K562 (cell line): Measurements from ENCODE around the gene GPR135. TPM values are rescaled to one million over a fixed set of nuclear protein-coding genes. Genes with fewer than 3 reads are reported as not detected.

ENCODE experiments used
- ATAC-seq: fragments of 200-7000 bp; cut with Tn5 transposase; 3 replicates; pipeline ENCODE4 v1.9.1; 2020; ENCODE audit warnings: moderate library complexity
- BruUV-seq: library from RNA; stranded (reverse); fragments of 400-500 nt; replicated peaks from 2 replicates; lab custom pipeline; 2021; lab: Mats Ljungman, UMichigan
- CTCF ChIA-PET: fragments of 300-600 bp; formaldehyde crosslinking; extraction: SDS; loops from one replicate; lab custom pipeline; 2021; ENCODE audit warnings: low intra/inter-chr PET ratio; lab: Yijun Ruan, JAX
- POLR2A ChIA-PET: fragments of 300-600, 350-650 bp; sonication (Branson Sonifier 250); formaldehyde crosslinking; extraction: SDS; loops from one replicate; lab custom pipeline; 2021; ENCODE audit warnings: antibody characterized with exemption, inconsistent platforms; lab: Yijun Ruan, JAX
- DNase-seq, 4 experiments: peaks; one replicate each; pipeline versions ENCODE4 v3.0.0 to v3.0.0-alpha.2; 2011 to 2018; ENCODE audit warnings: low spot score in 3 of 4, mixed read lengths in 3 of 4; ENCODE audit errors: extremely low read depth in 1 of 4
- FAIRE-seq: peaks from 2 replicates; lab custom pipeline; 2011; peaks lifted over from hg19 to GRCh38; lab: Jason Lieb, UNC
- H2AFZ ChIP-seq: 2 replicates; pipeline ENCODE4 v1.6.0; 2011; ENCODE audit warnings: low read depth, low read length, control low read depth, inconsistent platforms
- H3K27ac ChIP-seq: fragments of 200-600 bp; 3 replicates; pipeline ENCODE4 v1.8.0; 2011; ENCODE audit warnings: low read depth, mild to moderate bottlenecking, control low read depth, inconsistent platforms, low read length, moderate library complexity, mixed read lengths; ENCODE audit errors: extremely low read depth
- H3K27me3 ChIP-seq, 2 experiments: fragments of 300-600 bp in 1 of 2; 2 replicates in 1 of 2; 3 replicates in 1 of 2; pipeline versions ENCODE4 v1.6.0 to v1.8.0; 2011; ENCODE audit warnings: inconsistent platforms in 2 of 2, low read length in 2 of 2, mild to moderate bottlenecking in 1 of 2, mixed read lengths in 1 of 2, moderate library complexity in 1 of 2; ENCODE audit not compliant: control insufficient read depth in 2 of 2, insufficient read depth in 2 of 2
- H3K36me3 ChIP-seq: fragments of 300-600 bp; 3 replicates; pipeline ENCODE4 v1.8.0; 2011; ENCODE audit warnings: mild to moderate bottlenecking, low read length, inconsistent platforms; ENCODE audit not compliant: control insufficient read depth, insufficient read depth
- H3K4me1 ChIP-seq, 2 experiments: fragments of 200-600 bp in 1 of 2; replicated peaks in 1 of 2; 2 replicates in 1 of 2; 3 replicates in 1 of 2; pipeline versions ENCODE4 v1.5.1 to v1.8.0; 2011; ENCODE audit warnings: inconsistent platforms in 2 of 2, low read length in 2 of 2, mild to moderate bottlenecking in 1 of 2, mixed read lengths in 1 of 2, moderate library complexity in 1 of 2; ENCODE audit not compliant: control insufficient read depth in 2 of 2, insufficient read depth in 2 of 2
- H3K4me2 ChIP-seq: 2 replicates; pipeline ENCODE4 v1.6.1; 2011; ENCODE audit warnings: low read length, control low read depth, inconsistent platforms, mixed read lengths; ENCODE audit not compliant: insufficient read depth
- H3K4me3 ChIP-seq: fragments of 200-600 bp; sonication (generic), shearing (Covaris generic); 2 replicates; pipeline ENCODE4 v1.5.1; 2016; ENCODE audit warnings: control low read depth, inconsistent platforms
- H3K79me2 ChIP-seq: fragments of 200-600 bp; 3 replicates; pipeline ENCODE4 v1.8.0; 2011; ENCODE audit warnings: low read length, inconsistent platforms; ENCODE audit not compliant: control insufficient read depth, insufficient read depth
- H3K9ac ChIP-seq, 2 experiments: 2 replicates each; pipeline versions ENCODE4 v1.6.0 to v1.6.1; 2011; ENCODE audit warnings: low read depth in 2 of 2, low read length in 2 of 2, control low read depth in 1 of 2, inconsistent platforms in 1 of 2, mild to moderate bottlenecking in 1 of 2, mixed read lengths in 1 of 2; ENCODE audit not compliant: insufficient read depth in 1 of 2
- H3K9me1 ChIP-seq: one replicate; pipeline ENCODE4 v1.6.0; 2011; ENCODE audit warnings: inconsistent platforms, mild to moderate bottlenecking, low read length, moderate library complexity; ENCODE audit not compliant: control insufficient read depth, insufficient read depth
- H3K9me3 ChIP-seq: replicated peaks from 2 replicates; pipeline ENCODE4 v1.5.1; 2011; ENCODE audit warnings: low read depth, low read length, inconsistent platforms; ENCODE audit not compliant: control insufficient read depth, insufficient read depth
- H4K20me1 ChIP-seq: replicated peaks from 2 replicates; pipeline ENCODE4 v1.6.1; 2011; ENCODE audit warnings: low read length, inconsistent platforms, mixed read lengths; ENCODE audit not compliant: control insufficient read depth, insufficient read depth
- CCAR2 ChIP-seq: fragments of 200-400 bp; formaldehyde crosslinking; IDR thresholded peaks from 2 replicates; pipeline ENCODE4 v1.6.1; 2017; ENCODE audit warnings: mild to moderate bottlenecking, low read depth, low read length
- DPF2 ChIP-seq: fragments of 450-650 bp; IDR thresholded peaks from 2 replicates; pipeline ENCODE4 v1.6.1; 2016
- PRMT5 ChIP-seq: sonication (generic); formaldehyde crosslinking; IDR thresholded peaks from 2 replicates; pipeline ENCODE4 v1.5.0; 2020; ENCODE audit warnings: missing genetic modification reagents
- RCOR1 ChIP-seq, 2 experiments: IDR thresholded peaks; 2 replicates each; pipeline ENCODE4 v1.6.1; 2012; ENCODE audit warnings: low read depth in 2 of 2, low read length in 2 of 2, borderline replicate concordance in 1 of 2, improper control_type of control experiment in 1 of 2
- RFX7 ChIP-seq: fragments of 250-450 bp; sonication (Bioruptor Pico); IDR thresholded peaks from 2 replicates; pipeline ENCODE4 v1.5.1; 2021; ENCODE audit warnings: mild to moderate bottlenecking
- U2AF1 ChIP-seq: fragments of 200-400 bp; formaldehyde crosslinking; optimal IDR thresholded peaks from 2 replicates; pipeline ENCODE3; 2017; ENCODE audit warnings: mild to moderate bottlenecking, low read depth, low read length, moderate library complexity
- ZKSCAN3 ChIP-seq: fragments of 250-450 bp; sonication (Bioruptor Pico); IDR thresholded peaks from 2 replicates; pipeline ENCODE4 v1.4.0; 2020
- ZNF174 ChIP-seq: fragments of 250-450 bp; sonication (Bioruptor Pico); IDR thresholded peaks from 2 replicates; pipeline ENCODE4 v1.4.0; 2020; ENCODE audit warnings: mild to moderate bottlenecking
- ZNF175 ChIP-seq: fragments of 200-800 bp; sonication (Bioruptor generic); IDR thresholded peaks from 2 replicates; pipeline ENCODE4 v1.6.1; 2016; ENCODE audit warnings: low read depth, mild to moderate bottlenecking, missing genetic modification characterization, missing compliant biosample characterization
- ZNF232 ChIP-seq: sonication (generic); formaldehyde crosslinking; IDR thresholded peaks from 2 replicates; pipeline ENCODE4 v1.8.0; 2022; ENCODE audit warnings: mild to moderate bottlenecking, missing genetic modification reagents
- WGBS: fragments of 100-300 bp; shearing (Covaris generic); methylation state at CpG from one replicate; pipeline ENCODE4 v1.1.6; 2016; ENCODE audit warnings: low coverage, mixed read lengths; ENCODE audit not compliant: insufficient coverage; ENCODE audit errors: missing lambda C conversion rate; 5-methylcytosine and 5-hydroxymethylcytosine counted together
- in situ Hi-C: fragments of 300-500 bp; cut with MboI; formaldehyde crosslinking; loops from 4 replicates; pipeline ENCODE4 v1.15.0; 2018; ENCODE audit warnings: inconsistent platforms, mixed read lengths
- intact Hi-C: fragments of 100-400 bp; cut with micrococcal nuclease; formaldehyde crosslinking; loops from 2 replicates; pipeline ENCODE4 v1.14.2; 2022
- polyA plus RNA-seq, 8 experiments: library from polyadenylated mRNA; depleted of rRNA in 4 of 8; stranded (reverse) in 5 of 8; unstranded in 3 of 8; fragments of >200 nt; fragmentation: Nextera tagmentation in 2 of 8; fragmentation: Illumina TruSeq in 1 of 8; extraction: Ambion mirVana in 2 of 8; extraction: Trizol in 1 of 8; gene quantifications; 2 replicates each; pipeline versions ENCODE4 v1.2.1 to v1.2.3, GENCODE V29; 2011 to 2014; ENCODE audit warnings: inconsistent platforms in 1 of 8, missing spikeins in 1 of 8
- total RNA-seq, 7 experiments: library from RNA; depleted of rRNA in 6 of 7; stranded (reverse); fragments of >200 nt in 6 of 7; fragmentation: Illumina TruSeq in 2 of 7; extraction: Trizol in 2 of 7; gene quantifications; 2 replicates each; pipeline versions ENCODE4 v1.2.1 to v1.2.3, GENCODE V29; 2011 to 2021; ENCODE audit warnings: low replicate concordance in 1 of 7
- TF ChIP-seq, protein P1 (sequence below): sonication (generic); formaldehyde crosslinking; IDR thresholded peaks from 2 replicates; pipeline ENCODE4 v1.8.1; 2022; ENCODE audit warnings: missing genetic modification reagents
- TF ChIP-seq, protein P2 (sequence below): sonication (generic); formaldehyde crosslinking; IDR thresholded peaks from 2 replicates; pipeline ENCODE4 v1.8.0; 2022; ENCODE audit warnings: mild to moderate bottlenecking, missing genetic modification reagents

GPR135 gene
- total and polyA plus RNA-seq, 9 of the 15 experiments (the other 6 are each of a cell fraction or from before 2014, with no cell fraction given): 0.06 to 1.6 (median 1.0) TPM

DNA sequence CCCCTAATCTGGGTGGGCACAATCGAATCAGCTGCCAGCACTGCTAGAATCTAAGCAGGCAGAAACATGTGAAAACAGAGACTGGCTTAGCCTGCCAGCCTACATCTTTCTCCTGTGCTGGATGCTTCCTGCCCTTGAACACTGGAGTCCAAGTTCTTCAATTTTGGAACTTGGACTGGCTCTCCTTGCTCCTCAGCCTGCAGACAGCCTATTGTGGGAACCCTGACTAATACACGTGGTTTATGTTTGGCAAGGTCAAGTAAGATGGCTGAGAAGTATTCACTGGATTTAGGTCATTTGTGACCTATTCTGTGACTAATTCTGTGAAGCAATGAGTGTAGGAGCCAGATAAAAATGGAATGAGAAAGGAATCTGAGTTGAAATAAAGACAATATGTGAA lies 11.0 kb downstream of the GPR135 start:
- ChIA-PET CTCF (no interaction called here), POLR2A (no interaction called here)
- no TSS peak for BruUV-seq
- TF ChIP-seq U2AF1 (no peak), ZNF232 (no peak), CCAR2 (no peak), DPF2 (no peak), RCOR1 (IDR thresholded peaks at IDR 0.05; ENCODE audit: borderline replicate concordance in 1 of 2, low read depth in 2 of 2, low read length in 2 of 2) (no peak), ZNF175 (CRISPR knock-in tag) (no peak), ZNF174 (CRISPR knock-in tag) (no peak), RFX7 (no peak), PRMT5 (no peak), ZKSCAN3 (CRISPR knock-in tag) (no peak)
- TF ChIP-seq, protein P1, sequence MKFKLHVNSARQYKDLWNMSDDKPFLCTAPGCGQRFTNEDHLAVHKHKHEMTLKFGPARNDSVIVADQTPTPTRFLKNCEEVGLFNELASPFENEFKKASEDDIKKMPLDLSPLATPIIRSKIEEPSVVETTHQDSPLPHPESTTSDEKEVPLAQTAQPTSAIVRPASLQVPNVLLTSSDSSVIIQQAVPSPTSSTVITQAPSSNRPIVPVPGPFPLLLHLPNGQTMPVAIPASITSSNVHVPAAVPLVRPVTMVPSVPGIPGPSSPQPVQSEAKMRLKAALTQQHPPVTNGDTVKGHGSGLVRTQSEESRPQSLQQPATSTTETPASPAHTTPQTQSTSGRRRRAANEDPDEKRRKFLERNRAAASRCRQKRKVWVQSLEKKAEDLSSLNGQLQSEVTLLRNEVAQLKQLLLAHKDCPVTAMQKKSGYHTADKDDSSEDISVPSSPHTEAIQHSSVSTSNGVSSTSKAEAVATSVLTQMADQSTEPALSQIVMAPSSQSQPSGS (CRISPR knock-in tag): no peak
- TF ChIP-seq, protein P2, sequence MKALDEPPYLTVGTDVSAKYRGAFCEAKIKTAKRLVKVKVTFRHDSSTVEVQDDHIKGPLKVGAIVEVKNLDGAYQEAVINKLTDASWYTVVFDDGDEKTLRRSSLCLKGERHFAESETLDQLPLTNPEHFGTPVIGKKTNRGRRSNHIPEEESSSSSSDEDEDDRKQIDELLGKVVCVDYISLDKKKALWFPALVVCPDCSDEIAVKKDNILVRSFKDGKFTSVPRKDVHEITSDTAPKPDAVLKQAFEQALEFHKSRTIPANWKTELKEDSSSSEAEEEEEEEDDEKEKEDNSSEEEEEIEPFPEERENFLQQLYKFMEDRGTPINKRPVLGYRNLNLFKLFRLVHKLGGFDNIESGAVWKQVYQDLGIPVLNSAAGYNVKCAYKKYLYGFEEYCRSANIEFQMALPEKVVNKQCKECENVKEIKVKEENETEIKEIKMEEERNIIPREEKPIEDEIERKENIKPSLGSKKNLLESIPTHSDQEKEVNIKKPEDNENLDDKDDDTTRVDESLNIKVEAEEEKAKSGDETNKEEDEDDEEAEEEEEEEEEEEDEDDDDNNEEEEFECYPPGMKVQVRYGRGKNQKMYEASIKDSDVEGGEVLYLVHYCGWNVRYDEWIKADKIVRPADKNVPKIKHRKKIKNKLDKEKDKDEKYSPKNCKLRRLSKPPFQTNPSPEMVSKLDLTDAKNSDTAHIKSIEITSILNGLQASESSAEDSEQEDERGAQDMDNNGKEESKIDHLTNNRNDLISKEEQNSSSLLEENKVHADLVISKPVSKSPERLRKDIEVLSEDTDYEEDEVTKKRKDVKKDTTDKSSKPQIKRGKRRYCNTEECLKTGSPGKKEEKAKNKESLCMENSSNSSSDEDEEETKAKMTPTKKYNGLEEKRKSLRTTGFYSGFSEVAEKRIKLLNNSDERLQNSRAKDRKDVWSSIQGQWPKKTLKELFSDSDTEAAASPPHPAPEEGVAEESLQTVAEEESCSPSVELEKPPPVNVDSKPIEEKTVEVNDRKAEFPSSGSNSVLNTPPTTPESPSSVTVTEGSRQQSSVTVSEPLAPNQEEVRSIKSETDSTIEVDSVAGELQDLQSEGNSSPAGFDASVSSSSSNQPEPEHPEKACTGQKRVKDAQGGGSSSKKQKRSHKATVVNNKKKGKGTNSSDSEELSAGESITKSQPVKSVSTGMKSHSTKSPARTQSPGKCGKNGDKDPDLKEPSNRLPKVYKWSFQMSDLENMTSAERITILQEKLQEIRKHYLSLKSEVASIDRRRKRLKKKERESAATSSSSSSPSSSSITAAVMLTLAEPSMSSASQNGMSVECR (CRISPR knock-in tag): no peak
- H4K20me1 ChIP-seq: no peaks in the 10 kb centered on the region
- H3K4me2 ChIP-seq: no peak overlapping the region
- no peaks in the 10 kb centered on the region for H3K79me2 ChIP-seq
- H3K4me3 ChIP-seq: no peak overlapping the region
- no peak for FAIRE-seq
- WGBS: 24% methylated on average over 2 of the region's 2 CpGs
- H3K27me3 ChIP-seq: no peaks in the 10 kb centered on the region
- no peak overlapping the region for H3K9ac ChIP-seq
- H3K4me1 ChIP-seq: peaks cover 0 to 2% of the 10 kb centered on the region in 2 experiments; a peak in 1 of 5 replicates
- intact Hi-C loops (no loop called here), in situ Hi-C loops (no loop called here)
- H3K36me3 ChIP-seq: peaks cover 6% of the 10 kb centered on the region; the same call in 2 of the 3 replicates
- ATAC-seq: no peak
- no peak overlapping the region for H3K27ac ChIP-seq
- H3K9me3 ChIP-seq: no peaks in the 10 kb centered on the region
- no peaks in the 10 kb centered on the region for H3K9me1 ChIP-seq
- no peak overlapping the region for H2AFZ ChIP-seq
- DNase-seq: no peak
